IPS-18a (cell line): ENCODE results near the gene ZNF573.

Experiments used
- H3K27ac ChIP-seq: one replicate; pipeline ENCODE4 v1.5.1; 2013; ENCODE audit warnings: low read length
- H3K27me3 ChIP-seq: one replicate; pipeline ENCODE4 v1.6.1; 2013; ENCODE audit warnings: mild to moderate bottlenecking, low read length; ENCODE audit not compliant: control insufficient read depth, insufficient read depth
- H3K36me3 ChIP-seq: one replicate; pipeline ENCODE4 v1.6.1; 2013; ENCODE audit warnings: low read depth, low read length; ENCODE audit not compliant: control insufficient read depth
- H3K4me1 ChIP-seq: one replicate; pipeline ENCODE4 v1.6.1; 2013; ENCODE audit warnings: low read depth, low read length; ENCODE audit not compliant: control insufficient read depth
- H3K4me3 ChIP-seq: one replicate; pipeline ENCODE4 v1.5.1; 2013; ENCODE audit warnings: low read length
- H3K9ac ChIP-seq: one replicate; pipeline ENCODE4 v1.6.1; 2013; ENCODE audit warnings: mild to moderate bottlenecking, low read length, moderate library complexity
- H3K9me3 ChIP-seq: one replicate; pipeline ENCODE4 v1.6.1; 2013; ENCODE audit warnings: low read depth, low read length; ENCODE audit not compliant: control insufficient read depth

The ZNF573 gene

DNA sequence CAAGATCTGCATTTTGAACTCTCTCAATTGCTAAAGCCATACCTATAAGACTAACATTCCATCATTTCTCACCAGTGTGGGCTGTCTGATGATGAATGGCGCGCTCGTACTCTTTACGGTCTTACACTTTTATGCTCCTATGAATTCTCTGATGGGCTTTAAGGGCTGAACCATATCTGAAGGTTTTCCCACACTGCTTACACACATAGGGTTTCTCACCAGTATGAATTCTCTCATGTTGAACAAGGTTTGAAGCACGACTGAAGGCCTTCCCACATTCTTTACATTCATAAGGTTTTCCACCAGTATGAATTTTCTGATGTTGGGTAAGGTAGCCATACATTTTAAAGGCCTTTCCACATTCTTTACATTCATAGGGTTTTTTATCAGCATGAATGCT, 41.0 kb downstream of the ZNF573 start:
- no peak overlapping the region for H3K27ac ChIP-seq
- no peaks in the 10 kb centered on the region for H3K4me1 ChIP-seq
- H3K4me3 ChIP-seq = no peak overlapping the region
- peaks cover 29% of the 10 kb centered on the region for H3K9me3 ChIP-seq
- peaks cover 18% of the 10 kb centered on the region for H3K36me3 ChIP-seq
- H3K9ac ChIP-seq = no peak overlapping the region
- H3K27me3 ChIP-seq = no peaks in the 10 kb centered on the region

GRCh38 chr19:37725181-37725580, 54.2 kb downstream of the ZNF573 start:
- Histone ChIP-seq H3K9me3 (no peaks in the 10 kb centered on the region), H3K4me3 (no peak overlapping the region), H3K4me1 (no peaks in the 10 kb centered on the region), H3K27ac (no peak overlapping the region), H3K36me3 (no peaks in the 10 kb centered on the region), H3K27me3 (no peaks in the 10 kb centered on the region), H3K9ac (no peak overlapping the region)

GRCh38 chr19:37719927-37720265, 59.5 kb downstream of the ZNF573 start:
- Histone ChIP-seq H3K9ac (no peak overlapping the region), H3K27ac (no peak overlapping the region)

GRCh38 chr19:37719111-37719926, 60.1 kb downstream of the ZNF573 start, which contains the start of gene ZNF607:
ZNF607 (minus strand) TSS chr19:37719761; CDS start chr19:37711618, 8,143 bp downstream.
- Histone ChIP-seq H3K27me3 (no peaks in the 10 kb centered on the region), H3K4me1 (peaks cover 20% of the 10 kb centered on the region), H3K9ac (peak within 1 kb of the TSS; percentile 75), H3K27ac (peak within 1 kb of the TSS; percentile 26), H3K36me3 (no peaks in the 10 kb centered on the region), H3K9me3 (no peaks in the 10 kb centered on the region), H3K4me3 (peak within 1 kb of the TSS; percentile 78)

More at GRCh38 chr19:37719927-37720265, 59.5 kb downstream of the ZNF573 start:
- H3K4me1 ChIP-seq = peaks cover 20% of the 10 kb centered on the region
- no peaks in the 10 kb centered on the region for H3K27me3 ChIP-seq
- H3K9me3 ChIP-seq = no peaks in the 10 kb centered on the region
- H3K36me3 ChIP-seq = no peaks in the 10 kb centered on the region
- H3K4me3 ChIP-seq = no peak overlapping the region

DNA sequence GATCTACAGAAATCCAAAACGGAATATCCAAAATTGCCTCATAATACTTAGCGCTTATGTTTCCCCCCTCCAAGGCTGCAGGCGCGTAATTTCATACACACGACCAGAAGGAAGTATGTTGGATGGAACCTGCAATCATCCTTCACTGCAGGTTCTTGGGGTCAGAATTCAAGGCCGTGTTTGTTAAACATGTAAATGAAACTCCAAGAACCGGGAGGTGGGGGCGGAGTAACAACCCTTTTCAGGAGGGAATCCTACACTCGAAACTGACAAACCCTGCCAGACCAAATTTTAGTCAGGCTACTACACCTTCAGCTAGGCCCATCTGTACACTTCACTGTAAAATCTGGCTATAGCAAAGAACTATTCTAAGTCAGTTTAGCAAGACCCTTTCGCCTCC, 61.1 kb downstream of the ZNF573 start:
- Histone ChIP-seq H3K4me1 (peaks cover 20% of the 10 kb centered on the region), H3K27me3 (no peaks in the 10 kb centered on the region), H3K9ac (peak overlapping the region; percentile 75), H3K9me3 (no peaks in the 10 kb centered on the region), H3K27ac (no peak overlapping the region), H3K36me3 (no peaks in the 10 kb centered on the region), H3K4me3 (peak overlapping the region; percentile 78)

DNA sequence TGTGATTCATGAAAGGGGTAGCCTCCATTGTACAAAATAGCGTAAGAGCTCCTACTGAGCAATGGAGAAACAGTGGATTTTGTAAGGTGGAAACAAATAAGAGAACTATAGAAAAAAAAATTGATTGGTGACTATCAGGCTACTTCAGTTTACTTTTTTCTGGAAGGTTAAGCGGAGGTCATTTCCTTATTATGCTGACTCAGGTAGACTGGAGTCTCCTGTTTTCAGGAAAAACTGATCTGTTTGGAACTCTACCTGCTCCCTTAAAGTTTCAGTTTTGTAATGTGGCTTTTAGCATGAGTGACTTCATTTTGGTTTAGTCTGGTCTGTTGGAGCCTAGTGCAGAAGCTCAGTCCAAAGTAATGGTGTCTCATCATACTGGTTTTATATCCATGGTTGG, 63.2 kb downstream of the ZNF573 start:
- peaks cover 5% of the 10 kb centered on the region for H3K36me3 ChIP-seq
- H3K27me3 ChIP-seq = no peaks in the 10 kb centered on the region
- H3K4me1 ChIP-seq = peaks cover 20% of the 10 kb centered on the region
- H3K27ac ChIP-seq = peak overlapping the region; percentile 34
- H3K9me3 ChIP-seq = no peaks in the 10 kb centered on the region
- H3K9ac ChIP-seq = no peak overlapping the region
- H3K4me3 ChIP-seq = peak overlapping the region; percentile 32

DNA sequence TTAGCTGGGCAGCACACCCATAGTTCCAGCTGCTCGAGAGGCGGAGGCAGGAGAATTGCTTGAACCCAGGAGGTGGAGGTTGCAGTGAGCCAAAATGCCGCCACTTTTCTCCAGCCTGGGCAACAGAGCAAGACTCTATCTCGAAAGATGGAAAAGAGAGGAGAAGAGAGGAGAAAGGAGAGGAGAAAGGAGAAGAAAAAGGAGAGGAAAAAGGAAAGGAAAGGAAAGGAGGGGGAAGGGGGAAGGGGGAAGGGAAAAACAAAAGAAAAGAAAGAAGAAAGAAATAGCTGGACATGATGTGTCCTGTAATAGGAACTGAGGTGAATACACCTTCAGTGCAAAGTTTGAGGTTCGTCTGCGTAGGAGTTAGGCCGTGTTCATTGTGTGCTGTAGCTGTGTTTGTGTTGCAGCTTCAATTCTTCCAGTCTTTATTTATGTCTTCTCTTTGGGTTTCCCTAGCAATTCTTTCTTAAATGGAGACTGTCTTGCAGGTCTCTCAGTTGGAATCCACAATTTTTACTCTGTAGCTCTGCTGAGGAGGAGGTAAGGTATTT, 73.3 kb downstream of the ZNF573 start:
- peaks cover 19% of the 10 kb centered on the region for H3K36me3 ChIP-seq
- H3K27ac ChIP-seq = no peak overlapping the region

DNA sequence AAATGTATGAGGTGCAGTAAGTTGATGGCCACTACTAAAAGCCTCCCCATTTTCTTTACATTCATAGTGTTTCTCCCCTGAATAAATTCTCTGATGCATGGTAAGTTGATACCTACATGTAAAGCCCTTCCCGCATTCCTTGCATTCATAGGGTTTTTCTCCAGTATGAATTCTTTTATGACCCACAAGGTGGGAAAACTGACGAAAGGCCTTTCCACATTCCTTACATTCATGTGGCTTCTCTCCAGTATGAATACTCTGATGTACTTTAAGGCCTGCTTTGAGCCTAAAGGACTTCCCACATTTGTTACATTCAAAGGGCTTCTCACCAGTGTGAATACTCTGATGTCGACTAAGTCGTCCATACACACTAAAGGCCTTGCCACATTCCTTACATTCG, 80.3 kb downstream of the ZNF573 start:
- Histone ChIP-seq H3K27me3 (peaks cover 7% of the 10 kb centered on the region), H3K4me1 (peaks cover 7% of the 10 kb centered on the region), H3K4me3 (no peak overlapping the region), H3K36me3 (peaks cover 18% of the 10 kb centered on the region), H3K27ac (no peak overlapping the region), H3K9me3 (no peaks in the 10 kb centered on the region), H3K9ac (no peak overlapping the region)

More for the DNA sequence above, 73.3 kb downstream of the ZNF573 start:
- Histone ChIP-seq H3K27me3 (no peaks in the 10 kb centered on the region), H3K9ac (no peak overlapping the region), H3K4me1 (no peaks in the 10 kb centered on the region), H3K4me3 (no peak overlapping the region), H3K9me3 (no peaks in the 10 kb centered on the region)

DNA sequence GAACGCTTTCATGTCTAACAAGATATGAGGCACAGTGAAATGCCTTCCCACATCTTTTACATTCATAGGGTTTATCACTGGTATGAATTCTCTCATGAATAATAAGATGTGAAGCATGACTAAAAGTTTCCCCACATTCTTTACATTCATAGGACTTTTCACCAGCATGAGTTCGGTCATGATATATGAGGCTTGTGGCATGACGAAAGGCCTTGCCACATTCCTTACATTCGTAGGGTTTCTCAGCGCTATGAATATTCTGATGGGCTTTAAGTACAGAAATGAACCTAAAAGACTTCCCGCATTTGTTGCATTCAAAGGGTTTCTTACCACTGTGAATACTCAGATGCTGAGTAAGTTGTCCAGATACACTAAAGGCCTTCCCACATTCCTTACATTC, 81.2 kb downstream of the ZNF573 start:
- Histone ChIP-seq H3K9ac (no peak overlapping the region), H3K27ac (no peak overlapping the region), H3K27me3 (peaks cover 16% of the 10 kb centered on the region), H3K9me3 (no peaks in the 10 kb centered on the region), H3K36me3 (peaks cover 18% of the 10 kb centered on the region), H3K4me3 (no peak overlapping the region), H3K4me1 (peaks cover 7% of the 10 kb centered on the region)

- Histone ChIP-seq H3K36me3 (peaks cover 18% of the 10 kb centered on the region), H3K27me3 (peaks cover 32% of the 10 kb centered on the region), H3K9ac (no peak overlapping the region), H3K4me3 (no peak overlapping the region), H3K4me1 (peaks cover 7% of the 10 kb centered on the region), H3K27ac (no peak overlapping the region), H3K9me3 (no peaks in the 10 kb centered on the region)
Observed at GRCh38 chr19:37695144-37695899, 84.1 kb downstream of the ZNF573 start.

GRCh38 chr19:37692956-37693620, 86.3 kb downstream of the ZNF573 start:
- peaks cover 32% of the 10 kb centered on the region for H3K27me3 ChIP-seq
- H3K4me3 ChIP-seq = no peak overlapping the region
- peaks cover 6% of the 10 kb centered on the region for H3K36me3 ChIP-seq
- H3K9ac ChIP-seq = no peak overlapping the region
- no peaks in the 10 kb centered on the region for H3K9me3 ChIP-seq
- H3K27ac ChIP-seq = no peak overlapping the region
- peaks cover 7% of the 10 kb centered on the region for H3K4me1 ChIP-seq
